Measurements from ENCODE around the gene HSPA1L. TPM values are rescaled to one million over a fixed set of nuclear protein-coding genes. Genes with fewer than 3 reads are reported as not detected.

HSPA1L gene
- total RNA-seq, 3 donors from 2014 or later, result 1.2 to 3.4 (median 1.3) TPM

- no peak for TF ChIP-seq CTCF (IDR thresholded peaks at IDR 0.05)
- ATAC-seq (peak; percentile 73), DNase-seq (peak in 2 of 3 donors; percentile 74 to 77)
- H3K4me3 ChIP-seq, result no peak overlapping the region
- H3K36me3 ChIP-seq (ENCODE audit: low read depth), result no peaks in the 10 kb centered on the region
- peaks cover 35% of the 10 kb centered on the region for H3K4me1 ChIP-seq (ENCODE audit: low read depth)
- no peaks in the 10 kb centered on the region for H3K9me3 ChIP-seq
- intact Hi-C loops (cut with DNase I, micrococcal nuclease), result no loop called here
Measured at GRCh38 chr6:31775184-31775583, 39.9 kb downstream of the HSPA1L start.

- DNase-seq (no peak), ATAC-seq (no peak)
- no peaks in the 10 kb centered on the region for H3K9me3 ChIP-seq
- intact Hi-C loops (cut with DNase I, micrococcal nuclease), result no loop called here
- H3K4me1 ChIP-seq (ENCODE audit: low read depth), result peaks cover 35% of the 10 kb centered on the region
- H3K4me3 ChIP-seq, result no peak overlapping the region
- no peak for TF ChIP-seq CTCF (IDR thresholded peaks at IDR 0.05)
- no peaks in the 10 kb centered on the region for H3K36me3 ChIP-seq (ENCODE audit: low read depth)
Measured at GRCh38 chr6:31771992-31772358, 43.1 kb downstream of the HSPA1L start.

- intact Hi-C loops (cut with DNase I, micrococcal nuclease), result no loop called here
- TF ChIP-seq CTCF (IDR thresholded peaks at IDR 0.05), result no peak
- Histone ChIP-seq H3K4me1 (ENCODE audit: low read depth) (peaks cover 24% of the 10 kb centered on the region), H3K36me3 (ENCODE audit: low read depth) (no peaks in the 10 kb centered on the region), H3K4me3 (no peak overlapping the region), H3K9me3 (no peaks in the 10 kb centered on the region)
- DNase-seq (no peak), ATAC-seq (no peak)
Measured at GRCh38 chr6:31770860-31771259, 44.2 kb downstream of the HSPA1L start.

- ATAC-seq (peak; percentile 91), DNase-seq (peak; percentile 89 to 95 (median 95))
- Histone ChIP-seq H3K4me1 (ENCODE audit: low read depth) (peaks cover 14% of the 10 kb centered on the region), H3K9me3 (no peaks in the 10 kb centered on the region), H3K36me3 (ENCODE audit: low read depth) (no peaks in the 10 kb centered on the region), H3K4me3 (no peak overlapping the region)
- intact Hi-C loops (cut with DNase I, micrococcal nuclease), result no loop called here
- peak; percentile 68 for TF ChIP-seq CTCF (IDR thresholded peaks at IDR 0.05)
Measured at GRCh38 chr6:31769684-31770371, 45.3 kb downstream of the HSPA1L start.

- Histone ChIP-seq H3K36me3 (ENCODE audit: low read depth) (no peaks in the 10 kb centered on the region), H3K4me1 (ENCODE audit: low read depth) (peaks cover 11% of the 10 kb centered on the region), H3K4me3 (no peak overlapping the region), H3K9me3 (no peaks in the 10 kb centered on the region)
- DNase-seq (no peak), ATAC-seq (no peak)
- no peak for TF ChIP-seq CTCF (IDR thresholded peaks at IDR 0.05)
- intact Hi-C loops (cut with DNase I, micrococcal nuclease), result no loop called here
Measured at GRCh38 chr6:31768363-31769257, 46.5 kb downstream of the HSPA1L start.

All from mucosa of descending colon (tissue), 3 donors.